Measurements from ENCODE around the gene HOXB4. TPM values are rescaled to one million over a fixed set of nuclear protein-coding genes. Genes with fewer than 3 reads are reported as not detected.

Gene HOXB4
- total RNA-seq, 1 donor: 0.36 TPM

- DNase-seq (ENCODE audit: insufficient read length, low spot score, missing footprints): no peak
- Histone ChIP-seq H3K79me2 (ENCODE audit: insufficient read depth, low read length) (no peaks in the 10 kb centered on the region), H3K4me2 (ENCODE audit: insufficient read depth, low read length) (peak overlapping the region; percentile 60), H4K20me1 (ENCODE audit: insufficient read depth, low read length) (no peaks in the 10 kb centered on the region), H3K36me3 (ENCODE audit: insufficient read depth, low read length) (no peaks in the 10 kb centered on the region), H3K4me3 (ENCODE audit: insufficient read depth, low read length) (peak overlapping the region; percentile 53), H2AFZ (ENCODE audit: low read length) (no peak overlapping the region), H3K27ac (ENCODE audit: low read depth, low read length) (no peak overlapping the region), H3K9me3 (ENCODE audit: low read depth, low read length) (no peaks in the 10 kb centered on the region), H3K27me3 (ENCODE audit: insufficient read depth, low read length) (peaks cover 96% of the 10 kb centered on the region), H3K4me1 (ENCODE audit: insufficient read depth, low read length) (no peaks in the 10 kb centered on the region)
- TF ChIP-seq CTCF (IDR thresholded peaks at IDR 0.05; ENCODE audit: extremely low read depth, low read depth, low read length): no peak
Measured at GRCh38 chr17:48578616-48579470, 693 bp upstream of the HOXB4 start.

DNA sequence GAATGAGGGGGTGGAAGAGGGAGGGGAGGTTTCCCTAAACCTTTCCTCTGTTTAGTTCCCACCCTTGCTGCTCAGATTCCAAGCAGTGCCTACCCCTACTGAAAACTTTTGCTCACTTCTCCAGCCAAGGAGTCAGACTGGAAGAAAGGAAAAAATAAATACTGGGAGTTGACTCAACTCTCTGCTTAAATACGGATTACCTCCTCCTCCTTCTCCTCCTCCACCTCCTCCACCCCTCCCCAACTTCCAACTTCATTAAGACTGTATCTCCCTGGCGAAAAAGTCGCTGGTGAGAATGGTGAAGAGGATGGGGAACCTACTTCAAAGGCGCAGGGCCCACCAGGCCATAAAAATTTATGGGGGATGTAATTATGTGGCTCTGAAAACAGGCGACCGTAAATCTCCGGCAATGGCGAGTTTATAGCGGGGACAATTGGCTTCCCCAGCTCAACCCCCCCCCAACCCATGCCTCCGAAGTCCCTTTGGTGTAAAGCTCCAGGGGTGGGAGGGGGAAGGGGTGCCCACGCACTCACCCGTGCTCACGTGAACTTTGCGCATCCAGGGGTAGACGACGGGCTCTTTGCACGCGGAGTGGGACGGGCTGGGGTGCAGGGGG, 712 bp downstream of the HOXB4 start:
- H3K36me3 ChIP-seq (ENCODE audit: insufficient read depth, low read length): no peaks in the 10 kb centered on the region
- no peaks in the 10 kb centered on the region for H3K4me1 ChIP-seq (ENCODE audit: insufficient read depth, low read length)
- H3K79me2 ChIP-seq (ENCODE audit: insufficient read depth, low read length): no peaks in the 10 kb centered on the region
- no peak for DNase-seq (ENCODE audit: insufficient read length, low spot score, missing footprints)
- H2AFZ ChIP-seq (ENCODE audit: low read length): no peak overlapping the region
- H4K20me1 ChIP-seq (ENCODE audit: insufficient read depth, low read length): no peaks in the 10 kb centered on the region
- H3K4me2 ChIP-seq (ENCODE audit: insufficient read depth, low read length): peak overlapping the region; percentile 67
- H3K4me3 ChIP-seq (ENCODE audit: insufficient read depth, low read length): peak overlapping the region; percentile 54
- H3K27me3 ChIP-seq (ENCODE audit: insufficient read depth, low read length): peaks cover 97% of the 10 kb centered on the region
- TF ChIP-seq CTCF (IDR thresholded peaks at IDR 0.05; ENCODE audit: extremely low read depth, low read depth, low read length): no peak
- H3K9me3 ChIP-seq (ENCODE audit: low read depth, low read length): no peaks in the 10 kb centered on the region
- H3K27ac ChIP-seq (ENCODE audit: low read depth, low read length): no peak overlapping the region

DNA sequence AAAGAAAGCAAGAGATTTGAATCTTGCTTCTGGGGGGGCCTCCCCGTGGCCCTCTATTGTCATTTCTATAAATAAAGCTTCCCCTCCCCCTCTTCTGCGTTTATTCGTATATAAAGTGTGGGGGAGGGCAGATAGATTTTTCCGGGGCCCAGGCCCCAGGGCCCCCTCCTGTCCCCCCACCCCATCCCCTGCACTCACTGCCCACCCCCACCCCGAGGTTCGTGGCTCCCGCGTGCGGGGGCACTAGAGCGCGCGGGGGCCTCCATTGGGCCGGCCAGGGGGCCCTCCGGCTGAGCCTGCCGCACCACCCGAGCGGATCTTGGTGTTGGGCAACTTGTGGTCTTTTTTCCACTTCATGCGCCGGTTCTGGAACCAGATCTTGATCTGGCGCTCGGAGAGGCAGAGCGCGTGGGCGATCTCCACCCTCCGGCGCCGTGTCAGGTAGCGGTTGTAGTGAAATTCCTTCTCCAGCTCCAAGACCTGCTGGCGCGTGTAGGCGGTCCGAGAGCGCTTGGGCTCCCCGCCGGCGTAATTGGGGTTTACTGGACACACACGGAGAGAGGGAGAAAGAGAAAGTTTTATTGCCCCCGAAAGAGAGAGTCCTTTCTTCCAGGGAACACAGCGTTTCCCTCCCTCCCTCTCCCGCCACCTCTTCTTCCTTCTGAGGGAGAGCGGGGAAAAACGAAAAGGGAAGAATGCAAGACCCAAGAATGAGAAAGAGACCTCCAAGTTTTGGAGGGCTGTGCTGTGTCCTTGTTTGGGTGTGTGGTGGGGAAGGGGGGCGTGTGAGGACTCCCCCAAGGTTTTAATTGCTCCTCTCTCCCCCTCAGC, 1.5 kb downstream of the HOXB4 start:
- no peak overlapping the region for H2AFZ ChIP-seq (ENCODE audit: low read length)
- no peak for DNase-seq (ENCODE audit: insufficient read length, low spot score, missing footprints)
- H3K4me1 ChIP-seq (ENCODE audit: insufficient read depth, low read length): no peaks in the 10 kb centered on the region
- peak overlapping the region; percentile 67 for H3K4me2 ChIP-seq (ENCODE audit: insufficient read depth, low read length)
- peaks cover 97% of the 10 kb centered on the region for H3K27me3 ChIP-seq (ENCODE audit: insufficient read depth, low read length)
- TF ChIP-seq CTCF (IDR thresholded peaks at IDR 0.05; ENCODE audit: extremely low read depth, low read depth, low read length): no peak
- no peaks in the 10 kb centered on the region for H3K79me2 ChIP-seq (ENCODE audit: insufficient read depth, low read length)
- H3K9me3 ChIP-seq (ENCODE audit: low read depth, low read length): no peaks in the 10 kb centered on the region
- H3K4me3 ChIP-seq (ENCODE audit: insufficient read depth, low read length): peak overlapping the region; percentile 54
- no peaks in the 10 kb centered on the region for H4K20me1 ChIP-seq (ENCODE audit: insufficient read depth, low read length)
- H3K36me3 ChIP-seq (ENCODE audit: insufficient read depth, low read length): no peaks in the 10 kb centered on the region
- H3K27ac ChIP-seq (ENCODE audit: low read depth, low read length): no peak overlapping the region
